Uterus (tissue), 4 donors: ENCODE data around the gene NDUFS7. TPM values are rescaled to one million over a fixed set of nuclear protein-coding genes. Genes with fewer than 3 reads are reported as not detected.

Experiments
- DNase-seq, 2 donors: peaks; one replicate each; pipeline ENCODE4 v3.0.0-alpha.2; 2019 to 2020
- H3K27ac ChIP-seq, 2 donors: fragments of 200-600 bp; sonication (generic); 1 replicate in 1 of 2; 2 replicates in 1 of 2; pipeline ENCODE4 v1.5.1; 2016 to 2018
- H3K27me3 ChIP-seq, 2 donors: fragments of 200-600 bp; sonication (generic); one replicate each; pipeline ENCODE4 v1.5.1; 2018 to 2019; ENCODE audit warnings: control low read depth in 1 of 2
- H3K36me3 ChIP-seq, 2 donors: fragments of 200-600 bp; sonication (generic); one replicate each; pipeline ENCODE4 v1.5.1; 2019; ENCODE audit warnings: control low read depth in 1 of 2
- H3K4me1 ChIP-seq, 2 donors: fragments of 200-600 bp; sonication (generic); one replicate each; pipeline ENCODE4 v1.5.1; 2018 to 2019; ENCODE audit warnings: control low read depth in 1 of 2
- H3K4me3 ChIP-seq, 2 donors: fragments of 200-600 bp; sonication (generic); 1 replicate in 1 of 2; 2 replicates in 1 of 2; pipeline ENCODE4 v1.5.1; 2018 to 2019; ENCODE audit warnings: mild to moderate bottlenecking in 1 of 2
- H3K9me3 ChIP-seq, 2 donors: fragments of 200-600 bp; sonication (generic); one replicate each; pipeline ENCODE4 v1.5.1; 2019; ENCODE audit warnings: control low read depth in 1 of 2
- POLR2A ChIP-seq, 2 donors: fragments of 450-650 bp; IDR thresholded peaks; one replicate each; pipeline ENCODE4 v1.6.1; 2016; ENCODE audit warnings: antibody characterized with exemption in 2 of 2, mild to moderate bottlenecking in 1 of 2, moderate library complexity in 1 of 2
- intact Hi-C: fragments of 100-400 bp; cut with DNase I; formaldehyde crosslinking; loops from one replicate; pipeline ENCODE4 v1.15.1; 2023; ENCODE audit warnings: low total_unique reads
- total RNA-seq, 4 donors: library from RNA; depleted of rRNA in 3 of 4; stranded (reverse); fragments of >200 nt in 3 of 4; gene quantifications; one replicate each; pipeline versions ENCODE4 v1.1.0 to v1.2.4, GENCODE V29; 2014 to 2023
- TF ChIP-seq, protein P1 (sequence below), 4 experiments: fragments of 200-600 bp in 2 of 4; fragments of 450-650 bp in 2 of 4; sonication (generic) in 2 of 4; IDR thresholded peaks; one replicate each; pipeline ENCODE4 v1.5.1; 2016 to 2019; ENCODE audit warnings: antibody characterized with exemption in 4 of 4, mild to moderate bottlenecking in 2 of 4, moderate library complexity in 1 of 4
- donor health status: DM: yes; HTN: yes; CAD: no.

NDUFS7 gene
- total RNA-seq, 4 donors from 2014 or later: 39.2 to 65.5 (median 42.1) TPM

DNA sequence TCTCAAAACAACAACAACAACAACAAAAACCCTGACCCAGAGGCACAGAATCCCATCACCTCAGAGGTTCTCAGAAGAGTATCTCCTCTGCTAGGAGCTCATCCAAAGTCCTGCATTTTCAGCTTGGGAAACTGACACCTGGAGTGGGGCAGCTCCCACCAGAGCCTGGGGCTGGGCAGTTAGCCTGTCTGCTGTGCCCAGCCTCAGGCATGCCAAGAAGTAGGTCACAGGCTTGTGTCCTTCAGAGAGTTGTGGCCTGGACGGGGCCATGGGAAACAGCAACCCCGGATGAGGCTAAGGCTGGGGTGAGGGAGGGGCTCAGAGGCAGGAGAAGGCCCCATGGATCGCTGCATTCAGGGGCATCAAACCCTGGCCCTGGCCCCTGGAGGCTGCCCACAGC lies 2.1 kb downstream of the NDUFS7 start:
- TF ChIP-seq, protein P1, sequence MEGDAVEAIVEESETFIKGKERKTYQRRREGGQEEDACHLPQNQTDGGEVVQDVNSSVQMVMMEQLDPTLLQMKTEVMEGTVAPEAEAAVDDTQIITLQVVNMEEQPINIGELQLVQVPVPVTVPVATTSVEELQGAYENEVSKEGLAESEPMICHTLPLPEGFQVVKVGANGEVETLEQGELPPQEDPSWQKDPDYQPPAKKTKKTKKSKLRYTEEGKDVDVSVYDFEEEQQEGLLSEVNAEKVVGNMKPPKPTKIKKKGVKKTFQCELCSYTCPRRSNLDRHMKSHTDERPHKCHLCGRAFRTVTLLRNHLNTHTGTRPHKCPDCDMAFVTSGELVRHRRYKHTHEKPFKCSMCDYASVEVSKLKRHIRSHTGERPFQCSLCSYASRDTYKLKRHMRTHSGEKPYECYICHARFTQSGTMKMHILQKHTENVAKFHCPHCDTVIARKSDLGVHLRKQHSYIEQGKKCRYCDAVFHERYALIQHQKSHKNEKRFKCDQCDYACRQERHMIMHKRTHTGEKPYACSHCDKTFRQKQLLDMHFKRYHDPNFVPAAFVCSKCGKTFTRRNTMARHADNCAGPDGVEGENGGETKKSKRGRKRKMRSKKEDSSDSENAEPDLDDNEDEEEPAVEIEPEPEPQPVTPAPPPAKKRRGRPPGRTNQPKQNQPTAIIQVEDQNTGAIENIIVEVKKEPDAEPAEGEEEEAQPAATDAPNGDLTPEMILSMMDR (IDR thresholded peaks at IDR 0.05): no peak
- TF ChIP-seq POLR2A (IDR thresholded peaks at IDR 0.05): no peak
- intact Hi-C loops: no loop called here
- H3K9me3 ChIP-seq: no peaks in the 10 kb centered on the region
- H3K27ac ChIP-seq: no peak overlapping the region
- peaks cover 0 to 4% of the 10 kb centered on the region in 2 donors for H3K27me3 ChIP-seq
- H3K4me1 ChIP-seq: peaks cover 0 to 17% of the 10 kb centered on the region in 2 donors
- no peak for DNase-seq
- no peak overlapping the region for H3K4me3 ChIP-seq
- no peaks in the 10 kb centered on the region for H3K36me3 ChIP-seq

DNA sequence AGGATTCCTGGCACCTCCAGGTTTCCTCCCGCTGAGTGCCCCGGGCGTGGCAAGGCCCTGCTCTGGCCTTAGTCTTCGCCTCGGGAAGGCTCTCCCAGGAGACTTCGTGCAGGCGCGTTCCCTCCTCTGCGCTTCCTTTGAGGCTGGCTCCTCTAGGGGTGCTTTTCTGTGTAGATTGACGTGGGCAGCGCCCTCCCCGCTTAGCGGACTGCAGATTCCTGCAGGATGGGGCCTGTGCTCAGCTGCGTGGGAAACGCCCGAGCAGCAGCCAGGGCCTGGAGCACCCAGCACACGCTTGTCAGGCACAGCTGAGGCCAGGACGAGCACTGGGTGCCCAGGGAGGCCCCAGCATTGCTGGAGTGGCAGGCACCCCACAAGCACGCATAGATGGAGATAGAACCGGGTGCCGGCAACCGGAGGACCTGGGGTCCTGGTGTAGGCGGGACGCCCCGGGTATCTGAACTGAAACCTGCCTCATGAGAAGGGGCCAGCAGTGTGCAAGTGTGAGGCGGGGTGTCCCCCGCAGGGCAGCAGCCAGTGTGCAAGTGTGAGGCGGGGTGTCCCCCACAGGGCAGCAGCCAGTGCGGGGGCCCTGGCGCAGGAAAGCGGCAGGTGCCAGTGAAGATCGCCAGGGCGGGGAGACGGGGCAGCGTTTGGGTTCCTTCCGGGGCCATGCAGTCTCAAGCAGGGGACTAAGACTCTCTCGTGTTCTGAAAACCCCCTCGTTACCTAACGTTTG lies 3.4 kb downstream of the NDUFS7 start:
- TF ChIP-seq POLR2A (IDR thresholded peaks at IDR 0.05): no peak
- TF ChIP-seq, protein P1 (IDR thresholded peaks at IDR 0.05): no peak
- H3K4me3 ChIP-seq: no peak overlapping the region
- no peaks in the 10 kb centered on the region for H3K9me3 ChIP-seq
- intact Hi-C loops: no loop called here
- H3K36me3 ChIP-seq: no peaks in the 10 kb centered on the region
- H3K27ac ChIP-seq: no peak overlapping the region
- H3K4me1 ChIP-seq: peaks cover 0 to 16% of the 10 kb centered on the region in 2 donors
- DNase-seq: no peak
- H3K27me3 ChIP-seq: peaks cover 0 to 4% of the 10 kb centered on the region in 2 donors

DNA sequence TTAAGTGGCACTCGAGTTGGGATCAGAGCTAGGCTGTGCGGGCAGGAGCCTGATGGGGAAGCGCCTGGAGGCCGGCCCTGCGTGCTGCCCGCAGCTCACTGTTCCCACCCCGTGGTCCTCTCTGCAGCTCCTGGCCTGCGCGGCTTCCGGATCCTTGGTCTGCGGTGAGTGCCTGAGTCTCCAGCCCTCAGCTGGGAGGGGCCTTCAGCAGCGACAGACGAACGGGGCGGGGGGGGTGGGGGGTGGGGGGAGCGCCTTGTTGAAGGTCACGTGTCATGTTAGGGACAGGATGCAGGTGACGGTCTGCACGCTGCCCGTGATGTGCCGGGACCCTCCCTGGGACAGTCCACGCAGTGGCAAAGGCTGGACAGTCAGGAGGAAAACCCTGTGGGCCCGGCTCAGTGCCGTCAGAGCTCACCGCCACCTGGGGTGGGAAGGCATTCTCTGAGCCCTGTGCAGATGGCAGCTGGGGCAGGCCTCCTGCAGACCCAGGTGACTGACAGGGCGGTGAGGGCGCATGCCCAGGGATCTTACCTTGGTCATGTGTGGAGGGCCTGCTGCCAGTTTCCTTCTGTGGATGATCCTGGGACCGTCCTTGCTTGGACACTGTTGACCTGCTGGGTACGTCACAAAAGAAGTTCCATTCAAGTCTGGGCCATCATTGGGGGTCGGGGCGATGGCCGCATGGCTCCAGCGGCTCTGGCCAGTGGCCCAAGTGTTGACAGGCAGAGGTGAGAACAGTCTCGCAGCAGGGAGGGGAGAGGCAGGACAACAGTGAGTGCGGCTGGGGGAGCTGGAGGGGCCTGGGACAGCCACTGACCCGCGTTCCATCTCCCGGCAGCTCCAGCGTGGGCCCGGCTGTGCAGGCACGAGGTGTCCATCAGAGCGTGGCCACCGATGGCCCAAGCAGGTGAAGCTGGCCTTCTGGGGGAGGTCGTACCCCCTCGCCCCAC lies 4.3 kb downstream of the NDUFS7 start:
- no peaks in the 10 kb centered on the region for H3K36me3 ChIP-seq
- peaks cover 0 to 13% of the 10 kb centered on the region in 2 donors for H3K4me1 ChIP-seq
- peaks cover 0 to 4% of the 10 kb centered on the region in 2 donors for H3K27me3 ChIP-seq
- H3K4me3 ChIP-seq: no peak overlapping the region
- H3K9me3 ChIP-seq: no peaks in the 10 kb centered on the region
- no peak for DNase-seq
- no peak for TF ChIP-seq POLR2A (IDR thresholded peaks at IDR 0.05)
- TF ChIP-seq, protein P1 (IDR thresholded peaks at IDR 0.05): no peak
- no peak overlapping the region for H3K27ac ChIP-seq
- intact Hi-C loops: no loop called here

DNA sequence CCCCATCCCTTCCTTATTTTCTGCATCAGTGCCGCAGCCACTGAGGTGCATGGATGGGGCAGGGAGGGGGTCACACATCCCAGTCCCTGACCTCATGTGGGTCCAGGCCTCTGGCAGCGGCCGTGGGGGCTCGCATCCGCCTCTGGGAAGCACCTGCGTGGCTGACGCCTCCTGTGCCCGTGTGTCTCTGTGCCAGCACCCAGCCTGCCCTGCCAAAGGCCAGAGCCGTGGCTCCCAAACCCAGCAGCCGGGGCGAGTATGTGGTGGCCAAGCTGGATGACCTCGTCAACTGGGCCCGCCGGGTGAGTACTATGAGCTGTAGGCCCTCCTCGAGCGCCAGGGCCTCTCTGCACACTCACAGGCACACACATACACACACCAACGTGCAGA lies 4.9 kb downstream of the NDUFS7 start:
- peaks cover 0 to 2% of the 10 kb centered on the region in 2 donors for H3K27me3 ChIP-seq
- H3K9me3 ChIP-seq: no peaks in the 10 kb centered on the region
- H3K27ac ChIP-seq: no peak overlapping the region
- H3K4me1 ChIP-seq: peaks cover 0 to 13% of the 10 kb centered on the region in 2 donors
- DNase-seq: no peak
- no peak overlapping the region for H3K4me3 ChIP-seq
- intact Hi-C loops: no loop called here
- TF ChIP-seq, protein P1 (IDR thresholded peaks at IDR 0.05): no peak
- TF ChIP-seq POLR2A (IDR thresholded peaks at IDR 0.05): no peak
- no peaks in the 10 kb centered on the region for H3K36me3 ChIP-seq
